ENCODE data around the gene KLHL18.
"Not testable (repeated sequence)": the region's sequence is repeated elsewhere in the genome, so short reads cannot be mapped to it uniquely, and the experiment has no call there.

Gene KLHL18

GRCh38 chr3:47276558-47276957 lies 6.2 kb upstream of the KLHL18 start:
- no peak for DNase-seq

- DNase-seq = no peak
Measured at GRCh38 chr3:47280519-47280918, 2.2 kb upstream of the KLHL18 start.

- DNase-seq = no peak
Measured at GRCh38 chr3:47283193-47283537, 421 bp downstream of the KLHL18 start.

- DNase-seq = peak; percentile 68
Measured at GRCh38 chr3:47283591-47284364, 1.0 kb downstream of the KLHL18 start.

- no peak for DNase-seq
Measured at GRCh38 chr3:47288966-47289910, 6.5 kb downstream of the KLHL18 start.

GRCh38 chr3:47291158-47291753 lies 8.5 kb downstream of the KLHL18 start:
- DNase-seq = peak; percentile 23

- peak; percentile 17 for DNase-seq
Measured at GRCh38 chr3:47291754-47292420, 9.1 kb downstream of the KLHL18 start.

GRCh38 chr3:47293822-47294221 lies 11.1 kb downstream of the KLHL18 start:
- DNase-seq = no peak

GRCh38 chr3:47294392-47294791 lies 11.6 kb downstream of the KLHL18 start:
- peak; percentile 22 for DNase-seq

GRCh38 chr3:47295322-47295721 lies 12.6 kb downstream of the KLHL18 start:
- no peak for DNase-seq

- no peak for DNase-seq
Measured at GRCh38 chr3:47295976-47296375, 13.2 kb downstream of the KLHL18 start.

- no peak for DNase-seq
Measured at GRCh38 chr3:47296562-47297302, 14.0 kb downstream of the KLHL18 start.

- no peak for DNase-seq
Measured at GRCh38 chr3:47298439-47298838, 15.7 kb downstream of the KLHL18 start.

GRCh38 chr3:47299381-47300318 lies 16.9 kb downstream of the KLHL18 start:
- no peak for DNase-seq

GRCh38 chr3:47301456-47301855 lies 18.7 kb downstream of the KLHL18 start:
- DNase-seq = no peak

GRCh38 chr3:47306022-47306421 lies 23.3 kb downstream of the KLHL18 start:
- DNase-seq = no peak

- not testable (repeated sequence) for DNase-seq
Measured at GRCh38 chr3:47309231-47309630, 26.5 kb downstream of the KLHL18 start.

- DNase-seq = no peak
Measured at GRCh38 chr3:47310391-47310790, 27.6 kb downstream of the KLHL18 start.

- DNase-seq = no peak
Measured at GRCh38 chr3:47313341-47314055, 30.8 kb downstream of the KLHL18 start.

- DNase-seq = no peak
Measured at GRCh38 chr3:47314056-47314764, 31.5 kb downstream of the KLHL18 start.

Measured in activated CD8-positive, alpha-beta memory T cell treated with anti-CD3 and anti-CD28 coated beads, Interleukin-2, amount 50 U/mL, for 48 hours (primary cell).